CD4-positive, alpha-beta T cell treated with Interleukin-17A for 4 hours (primary cell): ENCODE measurements around the gene CD70.
"Not testable (repeated sequence)": the region's sequence is repeated elsewhere in the genome, so short reads cannot be mapped to it uniquely, and the experiment has no call there.

Experiments
- DNase-seq: peaks from one replicate; pipeline ENCODE4 v3.0.0-alpha.2; 2020; ENCODE audit warnings: mixed read lengths

Gene CD70

DNA sequence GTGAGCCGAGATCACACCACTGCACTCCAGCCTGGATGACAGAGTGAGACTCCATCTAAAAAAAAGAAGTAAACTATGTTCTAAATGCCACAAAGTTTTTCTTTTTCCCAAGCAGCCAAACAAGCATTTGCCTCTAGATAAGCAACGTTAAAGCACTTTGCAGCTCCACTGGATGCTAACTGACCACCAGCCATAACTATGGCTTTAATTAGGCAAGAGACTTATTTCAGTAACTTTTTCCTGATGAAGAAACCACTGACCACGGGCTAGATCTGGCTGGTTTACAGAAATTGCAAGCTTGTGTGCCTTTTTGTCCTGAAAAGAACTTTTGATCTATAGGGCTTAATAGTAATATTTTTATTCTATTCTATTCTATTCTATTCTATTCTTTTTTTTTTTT is 22.1 kb downstream of the CD70 start:
- DNase-seq: no peak

GRCh38 chr19:6568010-6568526 is 22.9 kb downstream of the CD70 start:
- DNase-seq: no peak

GRCh38 chr19:6566727-6567126 is 24.2 kb downstream of the CD70 start:
- not testable (repeated sequence) for DNase-seq

- no peak for DNase-seq
Observed at GRCh38 chr19:6564393-6564792, 26.6 kb downstream of the CD70 start.

GRCh38 chr19:6562437-6562836 is 28.5 kb downstream of the CD70 start:
- DNase-seq: not testable (repeated sequence)

- no peak for DNase-seq
Observed at GRCh38 chr19:6556480-6557195, 34.3 kb downstream of the CD70 start.

DNA sequence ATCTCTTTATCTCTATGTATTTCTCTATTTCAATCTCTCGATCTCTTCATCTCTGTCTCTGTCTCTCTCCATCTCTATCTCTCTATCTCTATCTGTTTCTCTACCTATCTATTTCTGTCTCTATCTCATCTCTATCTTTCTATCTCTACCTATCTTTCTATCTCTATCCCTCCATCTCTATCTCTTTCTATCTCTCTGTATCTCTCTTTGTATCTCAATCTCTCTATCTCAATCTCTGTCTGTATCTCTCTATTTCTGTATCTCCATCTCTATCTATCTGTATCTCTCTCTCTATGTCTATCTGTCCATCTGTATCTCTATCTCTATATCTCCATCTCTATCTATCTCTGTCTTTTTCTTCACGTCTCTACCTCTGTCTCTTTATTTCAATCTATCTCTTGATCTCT is 34.9 kb downstream of the CD70 start:
- no peak for DNase-seq

GRCh38 chr19:6551607-6552450 is 39.1 kb downstream of the CD70 start:
- DNase-seq: peak; percentile 75

GRCh38 chr19:6551091-6551490 is 39.9 kb downstream of the CD70 start:
- DNase-seq: no peak

- DNase-seq: not testable (repeated sequence)
Observed at GRCh38 chr19:6550679-6551078, 40.3 kb downstream of the CD70 start.

DNA sequence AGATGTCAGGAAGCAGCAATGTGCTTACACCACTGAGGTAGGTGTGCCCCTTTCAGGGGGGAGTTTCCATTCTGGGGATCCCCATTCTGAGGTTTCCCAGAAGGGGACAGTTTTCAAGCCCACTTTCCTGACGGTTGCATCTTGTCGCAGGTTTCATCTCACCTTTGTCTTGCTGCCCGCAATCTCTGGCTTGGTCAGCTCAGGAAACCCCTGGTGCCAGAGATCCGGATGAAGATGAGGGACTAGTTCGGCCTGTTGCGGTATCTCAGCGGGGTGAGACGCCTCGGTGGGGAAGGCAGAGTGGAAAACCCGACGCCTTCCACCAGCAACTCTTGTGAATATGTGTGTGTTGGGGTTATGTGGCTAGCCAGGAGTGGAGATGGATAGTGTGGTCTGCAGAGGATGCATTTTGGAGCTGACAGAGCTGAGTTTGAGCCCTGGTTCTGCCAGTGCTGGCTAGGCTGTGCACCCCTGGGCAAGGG is 47.0 kb downstream of the CD70 start:
- DNase-seq: no peak

GRCh38 chr19:6540918-6541689 is 49.8 kb downstream of the CD70 start:
- no peak for DNase-seq

DNA sequence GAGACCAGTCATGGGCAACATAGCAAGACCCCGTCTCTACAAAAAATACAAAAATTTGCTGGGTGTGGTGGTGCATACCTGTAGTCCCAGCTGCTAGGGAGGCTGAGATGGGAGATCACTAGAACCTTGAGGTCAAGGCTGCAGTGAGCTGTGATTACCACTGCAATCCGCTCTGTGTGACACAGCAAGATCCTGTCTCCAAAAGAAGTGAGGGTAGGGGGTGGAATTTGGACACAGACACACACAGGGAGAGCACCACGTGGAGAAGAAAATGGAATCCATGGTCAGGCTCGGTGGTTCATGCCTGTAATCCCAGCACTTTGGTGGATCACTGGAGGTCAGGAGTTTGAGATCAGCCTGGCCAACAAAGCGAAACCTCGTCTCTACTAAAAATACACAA is 51.4 kb downstream of the CD70 start:
- DNase-seq: no peak
